ENCODE results near the gene BCL7C.

The BCL7C gene

GRCh38 chr16:30889721-30890120 is 4.2 kb downstream of the BCL7C start:
- TF ChIP-seq EZH2phosphoT487 (IDR thresholded peaks at IDR 0.05; ENCODE audit: borderline replicate concordance, low read length) = no peak
- TF ChIP-seq CTCF (IDR thresholded peaks at IDR 0.05; ENCODE audit: low read depth, low read length, poor library complexity, severe bottlenecking) = no peak
- peaks cover 6% of the 10 kb centered on the region for H3F3A ChIP-seq (ENCODE audit: control insufficient read depth, insufficient read depth)
- peaks cover 20% of the 10 kb centered on the region for H3K36me3 ChIP-seq (ENCODE audit: control insufficient read depth, low read length)
- no peak overlapping the region for H3K4me3 ChIP-seq (ENCODE audit: low read length)
- H3K79me2 ChIP-seq (ENCODE audit: control insufficient read depth, low read length) = peaks cover 10% of the 10 kb centered on the region
- H3K27ac ChIP-seq (ENCODE audit: low read depth, low read length) = no peak overlapping the region
- H4K20me1 ChIP-seq (ENCODE audit: control insufficient read depth, insufficient read depth, low read depth, low read length) = no peaks in the 10 kb centered on the region
- H3K9me2 ChIP-seq (replicated peaks; ENCODE audit: control insufficient read depth, low read length) = no peaks in the 10 kb centered on the region
- peaks cover 22% of the 10 kb centered on the region for H3K4me1 ChIP-seq (ENCODE audit: control insufficient read depth, low read length)
- H3K27me3 ChIP-seq (ENCODE audit: control insufficient read depth, low read length) = no peaks in the 10 kb centered on the region
- no peak overlapping the region for H3K4me2 ChIP-seq (ENCODE audit: low read length)
- no peaks in the 10 kb centered on the region for H3K9me3 ChIP-seq (ENCODE audit: control insufficient read depth, insufficient read depth, low read length)

- H4K20me1 ChIP-seq (ENCODE audit: control insufficient read depth, insufficient read depth, low read depth, low read length) = no peaks in the 10 kb centered on the region
- no peak for TF ChIP-seq EZH2phosphoT487 (IDR thresholded peaks at IDR 0.05; ENCODE audit: borderline replicate concordance, low read length)
- no peak for TF ChIP-seq CTCF (IDR thresholded peaks at IDR 0.05; ENCODE audit: low read depth, low read length, poor library complexity, severe bottlenecking)
- H3K79me2 ChIP-seq (ENCODE audit: control insufficient read depth, low read length) = peaks cover 10% of the 10 kb centered on the region
- H3K4me2 ChIP-seq (ENCODE audit: low read length) = no peak overlapping the region
- no peak overlapping the region for H3K4me3 ChIP-seq (ENCODE audit: low read length)
- no peak overlapping the region for H3K27ac ChIP-seq (ENCODE audit: low read depth, low read length)
- H3K36me3 ChIP-seq (ENCODE audit: control insufficient read depth, low read length) = peaks cover 20% of the 10 kb centered on the region
- no peaks in the 10 kb centered on the region for H3K9me2 ChIP-seq (replicated peaks; ENCODE audit: control insufficient read depth, low read length)
- no peaks in the 10 kb centered on the region for H3K27me3 ChIP-seq (ENCODE audit: control insufficient read depth, low read length)
- H3K9me3 ChIP-seq (ENCODE audit: control insufficient read depth, insufficient read depth, low read length) = no peaks in the 10 kb centered on the region
- no peaks in the 10 kb centered on the region; the same call in 1 of the 2 replicates for H3F3A ChIP-seq (ENCODE audit: control insufficient read depth, insufficient read depth)
- peaks cover 17% of the 10 kb centered on the region for H3K4me1 ChIP-seq (ENCODE audit: control insufficient read depth, low read length)
These were observed 4.9 kb downstream of the BCL7C start for GRCh38 chr16:30888856-30889499.

- no peaks in the 10 kb centered on the region for H4K20me1 ChIP-seq (ENCODE audit: control insufficient read depth, insufficient read depth, low read depth, low read length)
- no peaks in the 10 kb centered on the region for H3K27me3 ChIP-seq (ENCODE audit: control insufficient read depth, low read length)
- H3K36me3 ChIP-seq (ENCODE audit: control insufficient read depth, low read length) = peaks cover 20% of the 10 kb centered on the region
- H3K4me3 ChIP-seq (ENCODE audit: low read length) = no peak overlapping the region
- no peaks in the 10 kb centered on the region; the same call in 1 of the 2 replicates for H3F3A ChIP-seq (ENCODE audit: control insufficient read depth, insufficient read depth)
- TF ChIP-seq CTCF (IDR thresholded peaks at IDR 0.05; ENCODE audit: low read depth, low read length, poor library complexity, severe bottlenecking) (no peak), EZH2phosphoT487 (IDR thresholded peaks at IDR 0.05; ENCODE audit: borderline replicate concordance, low read length) (no peak)
- no peaks in the 10 kb centered on the region for H3K9me2 ChIP-seq (replicated peaks; ENCODE audit: control insufficient read depth, low read length)
- H3K4me2 ChIP-seq (ENCODE audit: low read length) = no peak overlapping the region
- H3K27ac ChIP-seq (ENCODE audit: low read depth, low read length) = no peak overlapping the region
- peaks cover 12% of the 10 kb centered on the region for H3K4me1 ChIP-seq (ENCODE audit: control insufficient read depth, low read length)
- peaks cover 4% of the 10 kb centered on the region for H3K79me2 ChIP-seq (ENCODE audit: control insufficient read depth, low read length)
- no peaks in the 10 kb centered on the region for H3K9me3 ChIP-seq (ENCODE audit: control insufficient read depth, insufficient read depth, low read length)
These were observed 6.0 kb downstream of the BCL7C start for GRCh38 chr16:30887927-30888326.
